Loucy (cell line): ENCODE data around the gene C9orf50.

Source experiments
- H2AFZ ChIP-seq: fragments of 200-600 bp; sonication (generic); 2 replicates; pipeline ENCODE4 v1.6.0; 2016; ENCODE audit warnings: antibody characterized with exemption, mild to moderate bottlenecking, low read length, moderate library complexity
- H3F3A ChIP-seq: fragments of 200-600 bp; 2 replicates; pipeline ENCODE4 v1.6.0; 2016; ENCODE audit warnings: antibody characterized with exemption, low read depth, mild to moderate bottlenecking
- H3K27me3 ChIP-seq: fragments of 200-600 bp; sonication (generic); 2 replicates; pipeline ENCODE4 v1.6.1; 2014; ENCODE audit warnings: low read length, mild to moderate bottlenecking; ENCODE audit not compliant: insufficient read depth, poor library complexity, severe bottlenecking
- H3K36me3 ChIP-seq: fragments of 200-600 bp; sonication (generic); 2 replicates; pipeline ENCODE4 v1.6.1; 2016; ENCODE audit warnings: low read length; ENCODE audit not compliant: insufficient read depth
- H3K4me1 ChIP-seq: fragments of 200-600 bp; sonication (generic); 2 replicates; pipeline ENCODE4 v1.5.1; 2014; ENCODE audit warnings: low read length, mild to moderate bottlenecking; ENCODE audit not compliant: insufficient read depth, poor library complexity, severe bottlenecking
- H3K4me2 ChIP-seq: fragments of 200-600 bp; sonication (generic); 2 replicates; pipeline ENCODE4 v1.6.0; 2014; ENCODE audit warnings: antibody characterized with exemption, low read length, low read depth, mild to moderate bottlenecking; ENCODE audit not compliant: poor library complexity, severe bottlenecking
- H3K4me3 ChIP-seq: fragments of 200-600 bp; sonication (generic); 2 replicates; pipeline ENCODE4 v1.5.1; 2014; ENCODE audit warnings: low read length, mild to moderate bottlenecking, mixed read lengths; ENCODE audit not compliant: poor library complexity, severe bottlenecking
- H3K79me2 ChIP-seq: fragments of 200-600 bp; sonication (generic); 2 replicates; pipeline ENCODE4 v1.6.1; 2014; ENCODE audit warnings: low read length; ENCODE audit not compliant: insufficient read depth
- H3K9ac ChIP-seq: fragments of 200-600 bp; sonication (generic); 2 replicates; pipeline ENCODE4 v1.6.0; 2014; ENCODE audit warnings: mild to moderate bottlenecking, low read depth, low read length, moderate library complexity; ENCODE audit not compliant: poor library complexity, severe bottlenecking
- H3K9me2 ChIP-seq: fragments of 200-600 bp; sonication (generic); replicated peaks from 2 replicates; pipeline ENCODE4 v1.6.1; 2016; ENCODE audit warnings: low read depth, low read length, mixed read lengths
- H3K9me3 ChIP-seq: fragments of 200-600 bp; sonication (generic); 2 replicates; pipeline ENCODE4 v1.6.1; 2014; ENCODE audit warnings: mild to moderate bottlenecking, antibody characterized with exemption, low read length, low read depth; ENCODE audit not compliant: insufficient read depth
- H4K20me1 ChIP-seq: fragments of 200-600 bp; sonication (generic); 2 replicates; pipeline ENCODE4 v1.6.0; 2014; ENCODE audit warnings: antibody characterized with exemption, low read length, mild to moderate bottlenecking; ENCODE audit not compliant: insufficient read depth, poor library complexity, severe bottlenecking
- EZH2phosphoT487 ChIP-seq: fragments of 200-600 bp; IDR thresholded peaks from 2 replicates; pipeline ENCODE4 v1.6.1; 2018; ENCODE audit warnings: antibody characterized with exemption, mild to moderate bottlenecking, moderate library complexity, borderline replicate concordance
- TF ChIP-seq, protein P1 (sequence below): fragments of 200-600 bp; sonication (generic); conservative IDR thresholded peaks from 2 replicates; pipeline ENCODE4 v1.5.1; 2014; ENCODE audit warnings: mild to moderate bottlenecking, antibody characterized with exemption, low read length

The C9orf50 gene

DNA sequence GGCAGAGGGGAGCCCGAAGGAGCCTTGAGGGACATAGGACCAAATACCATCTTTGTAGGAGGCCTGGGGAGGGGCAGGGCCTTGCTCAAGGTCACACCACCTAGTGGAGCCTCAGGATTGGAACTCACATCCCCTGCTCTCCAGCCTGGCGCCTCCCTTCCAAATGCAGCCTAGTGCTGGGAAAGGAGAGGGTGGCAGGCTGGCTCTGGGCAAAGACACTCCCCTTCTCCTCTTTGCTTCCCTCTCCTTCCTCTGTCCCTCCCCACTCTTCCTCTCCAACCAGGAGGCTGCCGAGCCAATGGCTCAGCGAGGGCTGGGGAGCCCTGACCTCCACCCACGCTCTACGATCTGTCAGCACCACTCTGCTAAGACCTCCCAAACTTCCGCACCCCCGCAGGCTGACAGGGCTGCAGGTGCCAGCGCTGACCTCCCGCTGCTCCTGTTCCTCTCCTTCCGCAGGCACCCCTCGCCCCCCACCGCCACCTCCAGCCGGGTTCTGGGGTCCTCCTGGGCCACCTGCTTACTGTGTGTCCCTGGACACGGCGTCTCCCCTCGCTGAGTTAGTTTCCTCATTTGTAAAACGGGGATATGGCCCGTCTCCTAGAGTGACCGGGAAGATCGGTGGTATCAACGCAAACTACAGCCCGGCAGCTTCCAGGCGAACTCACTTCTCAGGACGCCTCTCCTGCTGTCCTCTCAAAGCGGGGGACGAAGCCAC is 52.9 kb downstream of the C9orf50 start:
- H3K4me1 ChIP-seq: no peaks in the 10 kb centered on the region
- no peak overlapping the region for H3K9ac ChIP-seq
- no peaks in the 10 kb centered on the region for H3F3A ChIP-seq
- no peaks in the 10 kb centered on the region for H4K20me1 ChIP-seq
- H3K27me3 ChIP-seq: no peaks in the 10 kb centered on the region
- H2AFZ ChIP-seq: no peak overlapping the region
- H3K4me2 ChIP-seq: no peak overlapping the region
- no peaks in the 10 kb centered on the region for H3K36me3 ChIP-seq
- H3K9me3 ChIP-seq: no peaks in the 10 kb centered on the region
- H3K9me2 ChIP-seq: no peaks in the 10 kb centered on the region
- TF ChIP-seq EZH2phosphoT487: no peak
- TF ChIP-seq, protein P1, sequence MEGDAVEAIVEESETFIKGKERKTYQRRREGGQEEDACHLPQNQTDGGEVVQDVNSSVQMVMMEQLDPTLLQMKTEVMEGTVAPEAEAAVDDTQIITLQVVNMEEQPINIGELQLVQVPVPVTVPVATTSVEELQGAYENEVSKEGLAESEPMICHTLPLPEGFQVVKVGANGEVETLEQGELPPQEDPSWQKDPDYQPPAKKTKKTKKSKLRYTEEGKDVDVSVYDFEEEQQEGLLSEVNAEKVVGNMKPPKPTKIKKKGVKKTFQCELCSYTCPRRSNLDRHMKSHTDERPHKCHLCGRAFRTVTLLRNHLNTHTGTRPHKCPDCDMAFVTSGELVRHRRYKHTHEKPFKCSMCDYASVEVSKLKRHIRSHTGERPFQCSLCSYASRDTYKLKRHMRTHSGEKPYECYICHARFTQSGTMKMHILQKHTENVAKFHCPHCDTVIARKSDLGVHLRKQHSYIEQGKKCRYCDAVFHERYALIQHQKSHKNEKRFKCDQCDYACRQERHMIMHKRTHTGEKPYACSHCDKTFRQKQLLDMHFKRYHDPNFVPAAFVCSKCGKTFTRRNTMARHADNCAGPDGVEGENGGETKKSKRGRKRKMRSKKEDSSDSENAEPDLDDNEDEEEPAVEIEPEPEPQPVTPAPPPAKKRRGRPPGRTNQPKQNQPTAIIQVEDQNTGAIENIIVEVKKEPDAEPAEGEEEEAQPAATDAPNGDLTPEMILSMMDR: no peak
- H3K79me2 ChIP-seq: no peaks in the 10 kb centered on the region
- H3K4me3 ChIP-seq: no peak overlapping the region

DNA sequence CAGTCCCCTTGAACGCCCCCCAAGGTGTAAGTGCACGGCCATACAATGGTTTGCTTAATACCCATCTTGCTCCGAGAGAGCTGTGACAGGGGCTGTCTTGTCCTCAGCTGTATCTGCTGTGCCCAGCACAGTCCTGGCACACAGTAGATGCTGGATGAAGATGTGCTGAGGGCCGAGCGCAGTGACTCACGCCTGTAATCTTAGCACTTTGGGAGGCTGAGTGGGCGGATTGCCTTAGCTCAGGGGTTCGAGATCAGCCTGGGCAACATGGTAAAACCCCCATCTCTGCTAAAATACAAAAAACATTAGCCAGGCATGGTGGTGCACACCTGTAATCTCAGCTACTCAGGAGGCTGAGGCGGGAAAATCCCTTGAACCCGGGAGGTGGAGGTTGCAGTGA is 53.6 kb downstream of the C9orf50 start:
- no peak overlapping the region for H3K4me2 ChIP-seq
- no peaks in the 10 kb centered on the region for H3F3A ChIP-seq
- H3K9me3 ChIP-seq: no peaks in the 10 kb centered on the region
- H3K4me1 ChIP-seq: no peaks in the 10 kb centered on the region
- no peaks in the 10 kb centered on the region for H3K27me3 ChIP-seq
- no peak overlapping the region for H2AFZ ChIP-seq
- H4K20me1 ChIP-seq: no peaks in the 10 kb centered on the region
- no peak overlapping the region for H3K4me3 ChIP-seq
- H3K36me3 ChIP-seq: no peaks in the 10 kb centered on the region
- TF ChIP-seq, protein P1: no peak
- TF ChIP-seq EZH2phosphoT487: no peak
- H3K79me2 ChIP-seq: no peaks in the 10 kb centered on the region
- no peaks in the 10 kb centered on the region for H3K9me2 ChIP-seq
- no peak overlapping the region for H3K9ac ChIP-seq

DNA sequence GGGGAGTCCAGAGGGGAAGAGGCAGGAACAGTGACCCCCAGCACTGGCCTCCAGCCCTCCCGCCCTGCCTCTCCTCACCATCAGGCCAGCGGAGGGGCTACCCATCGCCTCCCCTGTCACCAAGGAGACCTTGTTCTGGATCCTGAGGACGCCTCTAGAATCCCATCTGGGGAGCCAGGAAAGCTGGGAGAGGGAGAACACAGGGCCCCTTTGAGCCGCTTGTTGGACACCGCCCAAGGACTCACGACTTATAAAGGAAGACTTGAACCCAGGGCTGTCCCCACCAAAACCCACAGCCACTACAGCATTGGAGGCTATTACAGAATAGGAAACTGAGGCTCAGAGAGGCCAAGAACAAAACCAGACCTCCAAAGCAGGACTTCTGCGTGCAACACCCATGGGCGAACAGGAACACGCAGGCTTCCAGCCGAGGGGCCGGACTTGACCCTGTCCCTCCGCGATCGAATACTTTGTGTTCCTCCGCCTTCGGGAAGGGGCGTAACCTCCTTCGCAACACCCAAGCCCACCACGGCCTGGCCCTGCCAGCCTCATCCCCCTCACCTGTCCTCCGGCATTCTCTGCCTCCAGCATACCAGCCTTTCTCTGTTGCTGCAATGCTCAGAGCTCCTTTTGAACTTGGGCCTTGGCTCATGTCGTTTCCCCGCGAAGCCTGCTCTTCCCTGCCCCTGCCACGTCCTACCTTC is 54.2 kb downstream of the C9orf50 start:
- no peaks in the 10 kb centered on the region for H3K79me2 ChIP-seq
- TF ChIP-seq EZH2phosphoT487: no peak
- TF ChIP-seq, protein P1: no peak
- H3K9ac ChIP-seq: no peak overlapping the region
- H2AFZ ChIP-seq: no peak overlapping the region
- H3K36me3 ChIP-seq: no peaks in the 10 kb centered on the region
- H3K4me3 ChIP-seq: no peak overlapping the region
- no peaks in the 10 kb centered on the region for H3K4me1 ChIP-seq
- no peaks in the 10 kb centered on the region for H4K20me1 ChIP-seq
- no peaks in the 10 kb centered on the region for H3K9me2 ChIP-seq
- H3K27me3 ChIP-seq: no peaks in the 10 kb centered on the region
- H3F3A ChIP-seq: no peaks in the 10 kb centered on the region
- no peak overlapping the region for H3K4me2 ChIP-seq
- no peaks in the 10 kb centered on the region for H3K9me3 ChIP-seq
